GM13977 (cell line): Measurements from ENCODE around the gene PGAP2.

Experiments
- DNase-seq: peaks from one replicate; pipeline ENCODE4 v3.0.0; 2012; ENCODE audit warnings: low spot score
- in situ Hi-C: fragments of 300-500 bp; cut with MboI; formaldehyde crosslinking; loops from one replicate; pipeline ENCODE4 v1.12.0; 2022; ENCODE audit warnings: low sequenced_read_pairs, low pct_unique_long_range_greater_than_20kb, mixed read lengths, inconsistent platforms; ENCODE audit not compliant: unreplicated experiment
- TF ChIP-seq, protein P1 (sequence below): IDR thresholded peaks from 2 replicates; pipeline ENCODE4 v1.5.1; 2012; ENCODE audit warnings: mild to moderate bottlenecking, control low read depth; ENCODE audit not compliant: insufficient read depth; ENCODE audit errors: extremely low read depth, missing control alignments

Gene PGAP2

DNA sequence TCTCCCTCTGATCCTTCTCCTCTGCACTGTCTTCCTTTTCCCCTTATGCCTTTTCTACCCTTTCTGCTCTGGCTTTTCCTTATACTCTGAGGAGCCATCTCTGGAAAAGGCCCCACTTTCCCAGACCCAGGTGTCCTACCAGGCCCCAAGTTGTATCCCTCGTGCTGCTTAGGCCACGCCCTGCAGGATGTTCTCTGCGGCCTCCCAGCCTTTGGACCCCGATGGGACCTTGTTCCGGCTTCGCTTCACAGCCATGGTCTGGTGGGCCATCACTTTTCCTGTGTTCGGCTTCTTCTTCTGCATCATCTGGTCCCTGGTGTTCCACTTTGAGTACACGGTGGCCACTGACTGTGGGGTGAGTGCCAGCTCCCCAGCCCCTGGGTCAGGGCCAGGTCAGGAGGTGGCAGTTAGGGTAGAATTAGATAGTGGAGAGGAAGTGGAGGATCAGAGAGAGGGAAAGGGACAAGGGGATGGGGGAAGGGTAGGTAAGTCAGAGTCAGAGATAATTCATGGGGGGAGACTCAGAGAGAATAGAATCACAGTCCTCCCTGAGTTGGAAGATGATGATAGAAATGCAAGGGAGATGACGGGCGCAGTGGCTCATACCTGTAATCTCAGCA lies 8.9 kb downstream of the PGAP2 start:
- no peak for DNase-seq
- TF ChIP-seq, protein P1, sequence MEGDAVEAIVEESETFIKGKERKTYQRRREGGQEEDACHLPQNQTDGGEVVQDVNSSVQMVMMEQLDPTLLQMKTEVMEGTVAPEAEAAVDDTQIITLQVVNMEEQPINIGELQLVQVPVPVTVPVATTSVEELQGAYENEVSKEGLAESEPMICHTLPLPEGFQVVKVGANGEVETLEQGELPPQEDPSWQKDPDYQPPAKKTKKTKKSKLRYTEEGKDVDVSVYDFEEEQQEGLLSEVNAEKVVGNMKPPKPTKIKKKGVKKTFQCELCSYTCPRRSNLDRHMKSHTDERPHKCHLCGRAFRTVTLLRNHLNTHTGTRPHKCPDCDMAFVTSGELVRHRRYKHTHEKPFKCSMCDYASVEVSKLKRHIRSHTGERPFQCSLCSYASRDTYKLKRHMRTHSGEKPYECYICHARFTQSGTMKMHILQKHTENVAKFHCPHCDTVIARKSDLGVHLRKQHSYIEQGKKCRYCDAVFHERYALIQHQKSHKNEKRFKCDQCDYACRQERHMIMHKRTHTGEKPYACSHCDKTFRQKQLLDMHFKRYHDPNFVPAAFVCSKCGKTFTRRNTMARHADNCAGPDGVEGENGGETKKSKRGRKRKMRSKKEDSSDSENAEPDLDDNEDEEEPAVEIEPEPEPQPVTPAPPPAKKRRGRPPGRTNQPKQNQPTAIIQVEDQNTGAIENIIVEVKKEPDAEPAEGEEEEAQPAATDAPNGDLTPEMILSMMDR: no peak
- in situ Hi-C loops: no loop called here

DNA sequence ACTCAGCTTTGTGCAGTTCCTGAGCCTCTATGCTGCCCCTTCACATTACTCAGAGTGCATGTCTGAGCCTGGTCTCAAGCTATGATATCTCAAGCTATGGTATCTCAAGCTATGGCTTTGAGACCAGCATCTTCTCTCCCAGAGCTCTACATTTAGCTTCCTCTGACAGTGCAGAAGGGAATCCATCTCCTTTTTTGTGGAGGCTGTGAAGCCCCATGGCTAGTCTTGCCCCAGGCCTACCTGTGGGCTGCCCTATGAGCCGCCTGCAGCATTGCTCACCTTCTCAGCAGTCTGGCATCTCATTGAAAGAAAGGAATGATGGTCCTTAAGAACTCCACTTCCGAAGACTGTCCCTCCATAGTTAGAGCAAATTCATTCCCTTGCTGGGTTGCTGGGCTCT lies 12.6 kb downstream of the PGAP2 start:
- no peak for DNase-seq
- in situ Hi-C loops: no loop called here
- TF ChIP-seq, protein P1: no peak

DNA sequence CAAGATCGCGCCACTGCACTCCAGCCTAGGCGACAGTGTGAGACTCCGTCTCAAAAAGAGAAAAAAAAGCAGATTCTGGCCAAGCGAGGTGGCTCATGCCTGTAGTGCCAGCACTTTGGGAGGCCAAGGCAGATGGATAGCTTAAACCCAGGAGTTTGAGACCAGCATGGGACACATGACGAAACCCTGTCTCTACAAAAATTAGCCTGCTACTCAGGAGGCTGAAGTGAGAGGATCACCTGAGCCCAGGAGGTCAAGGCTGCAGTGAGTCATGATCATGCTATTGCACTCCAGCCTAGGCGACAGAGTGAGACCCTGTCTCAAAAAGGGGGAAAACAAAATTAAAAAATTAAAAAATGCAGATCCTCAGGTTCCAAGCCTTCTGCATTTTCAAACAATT lies 14.0 kb downstream of the PGAP2 start:
- TF ChIP-seq, protein P1: no peak
- in situ Hi-C loops: no loop called here
- no peak for DNase-seq

DNA sequence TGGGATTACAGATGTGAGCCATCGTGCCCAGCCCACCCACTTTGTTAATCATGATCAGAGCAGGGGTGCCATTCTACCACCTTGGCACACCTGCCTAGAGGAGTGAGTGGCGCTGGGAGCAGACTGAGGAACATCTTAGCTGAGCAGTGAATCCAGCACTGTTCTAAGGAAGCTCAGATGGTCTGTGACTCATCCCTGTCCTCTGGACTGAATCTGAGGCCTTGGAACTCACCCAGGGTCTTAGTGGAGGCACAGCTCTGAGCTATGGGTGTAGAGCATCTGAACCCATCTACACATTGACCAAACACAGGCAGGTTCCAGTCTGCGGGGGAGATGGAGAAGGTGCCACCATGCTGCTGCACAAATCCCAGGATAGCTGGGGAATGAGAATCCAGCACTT lies 14.9 kb downstream of the PGAP2 start:
- TF ChIP-seq, protein P1: no peak
- no peak for DNase-seq
- in situ Hi-C loops: no loop called here

DNA sequence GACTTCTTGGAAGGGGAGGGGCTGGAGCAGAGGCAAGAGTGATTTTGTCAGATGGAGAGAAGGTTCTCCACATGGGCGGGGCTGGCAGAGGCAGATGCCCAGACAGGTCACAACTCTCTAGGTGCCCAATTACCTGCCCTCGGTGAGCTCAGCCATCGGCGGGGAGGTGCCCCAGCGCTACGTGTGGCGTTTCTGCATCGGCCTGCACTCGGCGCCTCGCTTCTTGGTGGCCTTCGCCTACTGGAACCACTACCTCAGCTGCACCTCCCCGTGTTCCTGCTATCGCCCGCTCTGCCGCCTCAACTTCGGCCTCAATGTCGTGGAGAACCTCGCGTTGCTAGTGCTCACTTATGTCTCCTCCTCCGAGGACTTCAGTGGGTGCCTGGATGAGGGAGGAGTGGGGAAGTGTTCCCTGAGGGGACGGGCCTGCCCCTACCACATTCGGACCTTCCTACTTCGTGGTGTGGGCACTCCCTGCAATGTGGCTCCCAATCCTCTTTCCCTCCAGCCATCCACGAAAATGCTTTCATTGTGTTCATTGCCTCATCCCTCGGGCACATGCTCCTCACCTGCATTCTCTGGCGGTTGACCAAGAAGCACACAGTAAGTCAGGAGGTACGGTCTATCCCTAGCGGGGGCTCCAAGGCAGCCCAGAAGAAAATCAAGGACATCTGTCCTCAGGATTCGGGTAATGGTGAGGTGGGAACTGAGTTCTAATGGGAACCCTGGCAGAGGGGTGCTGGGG lies 15.6 kb downstream of the PGAP2 start:
- in situ Hi-C loops: no loop called here
- no peak for DNase-seq
- TF ChIP-seq, protein P1: no peak

DNA sequence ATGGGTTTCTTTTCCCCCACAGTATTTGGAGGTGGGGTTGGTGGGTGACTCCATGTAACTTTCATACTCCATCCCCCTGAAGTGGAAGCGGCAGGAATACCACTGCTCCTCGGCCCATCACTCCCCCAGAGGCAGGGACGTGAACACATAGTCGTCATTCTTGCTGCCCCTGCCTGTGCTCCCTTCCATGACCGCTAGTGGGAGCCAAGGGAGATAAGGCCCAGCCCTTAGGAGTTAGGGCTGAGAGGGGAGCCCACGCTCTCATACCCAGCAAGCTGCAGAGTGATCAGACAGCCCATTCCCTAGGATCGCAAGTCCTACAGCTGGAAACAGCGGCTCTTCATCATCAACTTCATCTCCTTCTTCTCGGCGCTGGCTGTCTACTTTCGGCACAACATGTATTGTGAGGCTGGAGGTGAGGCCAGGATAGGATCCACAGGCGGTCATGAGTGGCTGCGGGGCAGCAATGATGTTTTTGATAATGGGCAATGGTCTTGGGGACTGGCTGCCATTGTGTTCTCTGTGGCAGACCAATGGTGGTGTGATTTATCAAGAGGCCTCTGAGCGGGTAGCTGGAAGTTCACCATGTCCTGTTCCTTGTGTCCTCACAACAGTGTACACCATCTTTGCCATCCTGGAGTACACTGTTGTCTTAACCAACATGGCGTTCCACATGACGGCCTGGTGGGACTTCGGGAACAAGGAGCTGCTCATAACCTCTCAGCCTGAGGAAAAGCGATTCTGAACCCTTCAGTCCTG lies 16.5 kb downstream of the PGAP2 start:
- DNase-seq: peak; percentile 84
- TF ChIP-seq, protein P1: peak; percentile 89
- in situ Hi-C loops: no loop called here
